Neuronal stem cell (in vitro differentiated cells): ENCODE data around the gene MAN2B1. TPM values are rescaled to one million over a fixed set of nuclear protein-coding genes. Genes with fewer than 3 reads are reported as not detected.
"Not testable (repeated sequence)": the region's sequence is repeated elsewhere in the genome, so short reads cannot be mapped to it uniquely, and the experiment has no call there.

Experiments
- DNase-seq: peaks from one replicate; pipeline ENCODE4 v3.0.0-alpha.2; 2013; ENCODE audit warnings: low spot score
- H2AFZ ChIP-seq: one replicate; pipeline ENCODE4 v1.6.1; 2013; ENCODE audit warnings: mild to moderate bottlenecking, low read length, inconsistent platforms
- H2AK5ac ChIP-seq: 2 replicates; pipeline ENCODE4 v1.6.1; 2013; ENCODE audit warnings: low read depth, mild to moderate bottlenecking, inconsistent platforms, low read length, moderate library complexity, mixed read lengths
- H2BK120ac ChIP-seq: 2 replicates; pipeline ENCODE4 v1.6.1; 2013; ENCODE audit warnings: low read depth, mild to moderate bottlenecking, inconsistent platforms, low read length, moderate library complexity, mixed read lengths
- H2BK12ac ChIP-seq: one replicate; pipeline ENCODE4 v1.6.1; 2013; ENCODE audit warnings: low read length, inconsistent platforms
- H2BK15ac ChIP-seq: 2 replicates; pipeline ENCODE4 v1.6.1; 2013; ENCODE audit warnings: mild to moderate bottlenecking, low read length, inconsistent platforms, mixed read lengths
- H2BK5ac ChIP-seq: one replicate; pipeline ENCODE4 v1.6.1; 2013; ENCODE audit warnings: inconsistent platforms, mild to moderate bottlenecking, low read length, moderate library complexity
- H3K14ac ChIP-seq: one replicate; pipeline ENCODE4 v1.6.1; 2013; ENCODE audit warnings: low read length, inconsistent platforms
- H3K18ac ChIP-seq: 2 replicates; pipeline ENCODE4 v1.6.1; 2013; ENCODE audit warnings: low read length, inconsistent platforms
- H3K23ac ChIP-seq: 2 replicates; pipeline ENCODE4 v1.6.1; 2013; ENCODE audit warnings: low read depth, mild to moderate bottlenecking, mixed read lengths, low read length, inconsistent platforms; ENCODE audit not compliant: poor library complexity
- H3K27ac ChIP-seq: replicated peaks from 3 replicates; pipeline ENCODE4 v1.5.1; 2013; ENCODE audit warnings: low read length, inconsistent platforms
- H3K27me3 ChIP-seq, 3 experiments: 2 replicates each; pipeline ENCODE4 v1.6.1; 2013; ENCODE audit warnings: low read length in 3 of 3, mild to moderate bottlenecking in 2 of 3, inconsistent platforms in 1 of 3, low read depth in 1 of 3, mixed read lengths in 1 of 3, moderate library complexity in 1 of 3; ENCODE audit not compliant: control insufficient read depth in 3 of 3, insufficient read depth in 3 of 3
- H3K36me3 ChIP-seq, 2 donors: replicated peaks in 1 of 2; 2 replicates each; pipeline ENCODE4 v1.6.1; 2013; ENCODE audit warnings: low read length in 2 of 2; ENCODE audit not compliant: control insufficient read depth in 2 of 2, insufficient read depth in 2 of 2
- H3K4ac ChIP-seq: 2 replicates; pipeline ENCODE4 v1.6.1; 2013; ENCODE audit warnings: inconsistent platforms, mild to moderate bottlenecking, low read length, moderate library complexity
- H3K4me1 ChIP-seq, 2 donors: 1 replicate in 1 of 2; 2 replicates in 1 of 2; pipeline ENCODE4 v1.6.1; 2013; ENCODE audit warnings: low read length in 2 of 2, low read depth in 1 of 2; ENCODE audit not compliant: control insufficient read depth in 2 of 2, insufficient read depth in 1 of 2
- H3K4me2 ChIP-seq: one replicate; pipeline ENCODE4 v1.6.1; 2013; ENCODE audit warnings: mild to moderate bottlenecking, low read length, inconsistent platforms; ENCODE audit not compliant: insufficient read depth, poor library complexity, severe bottlenecking
- H3K4me3 ChIP-seq, 2 donors: 2 replicates each; pipeline ENCODE4 v1.5.1; 2013; ENCODE audit warnings: low read length in 2 of 2, mild to moderate bottlenecking in 2 of 2, inconsistent platforms in 1 of 2, moderate library complexity in 1 of 2
- H3K79me1 ChIP-seq: one replicate; pipeline ENCODE4 v1.6.1; 2013; ENCODE audit warnings: low read depth, mild to moderate bottlenecking, inconsistent platforms, low read length, moderate library complexity
- H3K9ac ChIP-seq: one replicate; pipeline ENCODE4 v1.6.1; 2013; ENCODE audit warnings: mild to moderate bottlenecking, low read depth, low read length, inconsistent platforms; ENCODE audit not compliant: poor library complexity
- H3K9me3 ChIP-seq, 2 donors: replicated peaks in 1 of 2; 2 replicates each; pipeline versions ENCODE3 to v1.6.1; 2013; ENCODE audit warnings: low read length in 2 of 2, mild to moderate bottlenecking in 2 of 2, inconsistent platforms in 1 of 2, low read depth in 1 of 2, mixed read lengths in 1 of 2, moderate library complexity in 1 of 2; ENCODE audit not compliant: control insufficient read depth in 2 of 2, insufficient read depth in 1 of 2
- H4K8ac ChIP-seq: one replicate; pipeline ENCODE4 v1.6.1; 2013; ENCODE audit warnings: low read depth, mild to moderate bottlenecking, inconsistent platforms, low read length, moderate library complexity
- H4K91ac ChIP-seq: one replicate; pipeline ENCODE4 v1.6.1; 2013; ENCODE audit warnings: low read length, low read depth, mild to moderate bottlenecking, inconsistent platforms; ENCODE audit not compliant: poor library complexity
- WGBS, 2 donors: extraction: QIAGEN DNeasy Blood & Tissue Kit; methylation state at CpG; one replicate each; pipeline ENCODE4 v1.1.7; 2013; ENCODE audit warnings: missing lambda C conversion rate in 2 of 2, mixed read lengths in 1 of 2; ENCODE audit not compliant: insufficient read length in 2 of 2, insufficient replicate concordance in 1 of 2; ENCODE audit errors: extremely low coverage in 2 of 2; 5-methylcytosine and 5-hydroxymethylcytosine counted together
- polyA plus RNA-seq, 2 experiments: library from polyadenylated mRNA; stranded (reverse); fragments of 200-250 nt; gene quantifications; one replicate each; pipeline ENCODE4 v1.2.3, GENCODE V29; 2013

MAN2B1 gene
- polyA plus RNA-seq (2013, experiment 1 of 2): 48.1 TPM
- polyA plus RNA-seq (2013, experiment 2 of 2): 48.3 TPM

GRCh38 chr19:12666265-12667048 is at the start of gene MAN2B1, which contains the start of gene WDR83:
TSS of gene MAN2B1 (minus strand) at chr19:12666742. CDS start at chr19:12666701, 41 bp downstream.
TSS of gene WDR83 (plus strand) at chr19:12666807. CDS start at chr19:12669791, 2,984 bp downstream.
- Histone ChIP-seq H3K4me2 (peak within 1 kb of the TSS; percentile 62), H3K9me3 (no peaks in the 10 kb centered on the region), H3K4me3 (peak within 1 kb of the TSS; percentile 67 to 90), H2BK120ac (no peak within 1 kb of the TSS), H2AFZ (peak within 1 kb of the TSS; percentile 92), H3K79me1 (peaks cover 24% of the 10 kb centered on the region), H3K9ac (peak within 1 kb of the TSS; percentile 90), H3K14ac (no peak within 1 kb of the TSS), H2AK5ac (no peak within 1 kb of the TSS), H3K4me1 (peaks cover 17 to 25% of the 10 kb centered on the region in 2 donors), H3K23ac (no peak within 1 kb of the TSS), H3K27ac (no peak within 1 kb of the TSS), H2BK5ac (peak within 1 kb of the TSS; percentile 16), H3K36me3 (peaks cover 23 to 53% of the 10 kb centered on the region in 2 donors), H3K4ac (no peak within 1 kb of the TSS), H2BK12ac (no peak within 1 kb of the TSS), H4K91ac (no peak within 1 kb of the TSS), H3K18ac (peak within 1 kb of the TSS; percentile 96), H4K8ac (peak within 1 kb of the TSS; percentile 29), H3K27me3 (no peaks in the 10 kb centered on the region), H2BK15ac (no peak within 1 kb of the TSS)
- no CpG with 5 or more reads among the region's 46 CpGs for WGBS, 2 donors
- DNase-seq: peak; percentile 80

GRCh38 chr19:12715929-12716328 is 49.4 kb upstream of the MAN2B1 start:
- no peak for DNase-seq
- no peak overlapping the region for H4K91ac ChIP-seq
- H2AK5ac ChIP-seq: no peak overlapping the region
- no peak overlapping the region for H2AFZ ChIP-seq
- H3K9ac ChIP-seq: no peak overlapping the region
- no peak overlapping the region for H3K27ac ChIP-seq
- H4K8ac ChIP-seq: no peak overlapping the region
- H2BK5ac ChIP-seq: no peak overlapping the region
- no peak overlapping the region for H2BK12ac ChIP-seq
- peaks cover 0 to 3% of the 10 kb centered on the region in 2 donors for H3K9me3 ChIP-seq
- WGBS, 2 donors: no CpG with 5 or more reads among the region's 3 CpGs
- no peak overlapping the region for H3K4ac ChIP-seq
- H3K4me3 ChIP-seq: no peak overlapping the region
- H3K14ac ChIP-seq: no peak overlapping the region
- H3K23ac ChIP-seq: no peak overlapping the region
- no peak overlapping the region for H2BK15ac ChIP-seq
- H3K4me1 ChIP-seq: peaks cover 4 to 6% of the 10 kb centered on the region in 2 donors
- no peak overlapping the region for H2BK120ac ChIP-seq
- H3K36me3 ChIP-seq: peaks cover 54 to 94% of the 10 kb centered on the region in 2 donors
- no peak overlapping the region for H3K4me2 ChIP-seq
- H3K18ac ChIP-seq: no peak overlapping the region
- H3K79me1 ChIP-seq: peaks cover 19% of the 10 kb centered on the region
- no peaks in the 10 kb centered on the region for H3K27me3 ChIP-seq

DNA sequence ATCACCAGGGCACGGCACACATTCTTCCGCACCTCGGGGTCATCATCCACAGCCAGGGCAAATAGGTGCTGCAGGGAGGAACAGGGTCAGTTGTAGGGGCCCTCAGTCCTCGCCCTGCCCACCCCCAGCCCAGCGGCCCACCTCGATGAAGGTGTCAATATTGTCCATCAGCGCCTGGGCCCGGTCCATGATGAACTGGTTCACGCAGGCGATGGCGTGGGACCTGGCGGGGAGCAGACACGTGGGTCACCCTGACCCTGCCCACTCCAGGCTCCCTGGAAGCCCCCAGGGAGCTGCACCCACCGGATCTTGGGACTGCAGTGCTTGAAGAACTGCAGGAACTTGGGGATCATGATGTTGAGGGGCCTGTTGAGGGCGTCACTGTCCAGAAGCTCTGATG is 48.6 kb upstream of the MAN2B1 start:
- no peak overlapping the region for H2BK12ac ChIP-seq
- no peaks in the 10 kb centered on the region for H3K4me1 ChIP-seq
- H3K4me3 ChIP-seq: no peak overlapping the region
- H3K9ac ChIP-seq: no peak overlapping the region
- H2BK5ac ChIP-seq: peak overlapping the region; percentile 42
- no peak overlapping the region for H4K91ac ChIP-seq
- H2BK15ac ChIP-seq: no peak overlapping the region
- no peak overlapping the region for H4K8ac ChIP-seq
- peaks cover 60 to 93% of the 10 kb centered on the region in 2 donors for H3K36me3 ChIP-seq
- H3K14ac ChIP-seq: no peak overlapping the region
- WGBS, 2 donors: no CpG with 5 or more reads among the region's 15 CpGs
- no peak overlapping the region for H3K27ac ChIP-seq
- peaks cover 0 to 3% of the 10 kb centered on the region in 2 donors for H3K9me3 ChIP-seq
- H3K79me1 ChIP-seq: peaks cover 14% of the 10 kb centered on the region
- no peak overlapping the region for H3K4ac ChIP-seq
- H3K4me2 ChIP-seq: no peak overlapping the region
- peak overlapping the region; percentile 32 for H3K23ac ChIP-seq
- H2AFZ ChIP-seq: no peak overlapping the region
- no peak for DNase-seq
- no peak overlapping the region for H2BK120ac ChIP-seq
- H3K27me3 ChIP-seq: no peaks in the 10 kb centered on the region
- no peak overlapping the region for H2AK5ac ChIP-seq
- no peak overlapping the region for H3K18ac ChIP-seq

DNA sequence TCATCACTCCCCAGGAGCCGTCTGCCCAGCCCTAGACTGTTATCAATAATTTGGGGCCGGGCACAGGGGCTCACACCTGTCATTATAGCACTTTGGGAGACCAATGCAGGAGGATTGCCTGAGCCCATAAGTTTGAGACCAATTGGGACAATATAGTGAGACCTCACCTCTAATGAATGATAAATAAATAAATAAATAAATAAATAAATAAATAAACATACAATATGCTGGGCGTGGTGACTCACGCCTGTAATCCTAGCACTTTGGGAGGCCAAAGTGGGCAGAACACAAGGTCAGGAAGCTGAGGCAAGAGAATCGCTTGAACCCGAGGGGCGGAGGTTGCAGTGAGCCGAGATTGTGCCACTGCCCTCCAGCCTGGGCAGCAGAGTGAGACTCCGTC is 46.8 kb upstream of the MAN2B1 start:
- not testable (repeated sequence) for H2BK12ac ChIP-seq, H2AK5ac ChIP-seq, H3K18ac ChIP-seq, H4K8ac ChIP-seq, H3K14ac ChIP-seq, H3K27ac ChIP-seq, H3K23ac ChIP-seq, DNase-seq, H3K4me3 ChIP-seq, H2BK15ac ChIP-seq, H3K4me2 ChIP-seq, H3K79me1 ChIP-seq, H3K27me3 ChIP-seq, H4K91ac ChIP-seq, H3K9me3 ChIP-seq, H2AFZ ChIP-seq, H3K9ac ChIP-seq, H3K4me1 ChIP-seq, H3K4ac ChIP-seq, H2BK5ac ChIP-seq
- peak overlapping the region; percentile 94 for H2BK120ac ChIP-seq
- no CpG with 5 or more reads among the region's 9 CpGs for WGBS, 2 donors
- peaks cover 58 to 94% of the 10 kb centered on the region in 2 donors for H3K36me3 ChIP-seq
